Mesothelial cell of epicardium (in vitro differentiated cells): ENCODE measurements around the gene CCNQ. TPM values are rescaled to one million over a fixed set of nuclear protein-coding genes. Genes with fewer than 3 reads are reported as not detected.

Source experiments
- DNase-seq, 2 experiments: peaks; one replicate each; pipeline ENCODE4 v3.0.0; 2021; ENCODE audit warnings: low spot score in 2 of 2; ENCODE audit not compliant: unreplicated experiment in 2 of 2
- H3K27ac Mint-ChIP-seq: 2 replicates; pipeline ENCODE4 v1.8.0; 2021; ENCODE audit warnings: mixed read lengths
- H3K27me3 Mint-ChIP-seq: 2 replicates; pipeline ENCODE4 v1.8.0; 2021; ENCODE audit warnings: low read depth, mixed read lengths
- H3K36me3 Mint-ChIP-seq: 2 replicates; pipeline ENCODE4 v1.8.0; 2021; ENCODE audit warnings: mixed read lengths
- H3K4me1 Mint-ChIP-seq: 2 replicates; pipeline ENCODE4 v1.8.0; 2021; ENCODE audit warnings: mixed read lengths
- H3K4me3 Mint-ChIP-seq: 2 replicates; pipeline ENCODE4 v1.8.0; 2021; ENCODE audit warnings: mild to moderate bottlenecking, moderate library complexity, mixed read lengths
- H3K9me3 Mint-ChIP-seq: 2 replicates; pipeline ENCODE4 v1.8.0; 2021; ENCODE audit warnings: mixed read lengths
- total RNA-seq: library from RNA; stranded (reverse); gene quantifications from 3 replicates; pipeline ENCODE4 v1.2.1, GENCODE V29; 2021
- TF ChIP-seq, protein P1 (sequence below): fragments of 200-600 bp; sonication (generic); IDR thresholded peaks from one replicate; pipeline ENCODE4 v1.5.0; 2021; ENCODE audit warnings: antibody characterized with exemption; ENCODE audit not compliant: unreplicated experiment

Gene CCNQ
- total RNA-seq, 1 donor from 2014 or later = 17.3 TPM

DNA sequence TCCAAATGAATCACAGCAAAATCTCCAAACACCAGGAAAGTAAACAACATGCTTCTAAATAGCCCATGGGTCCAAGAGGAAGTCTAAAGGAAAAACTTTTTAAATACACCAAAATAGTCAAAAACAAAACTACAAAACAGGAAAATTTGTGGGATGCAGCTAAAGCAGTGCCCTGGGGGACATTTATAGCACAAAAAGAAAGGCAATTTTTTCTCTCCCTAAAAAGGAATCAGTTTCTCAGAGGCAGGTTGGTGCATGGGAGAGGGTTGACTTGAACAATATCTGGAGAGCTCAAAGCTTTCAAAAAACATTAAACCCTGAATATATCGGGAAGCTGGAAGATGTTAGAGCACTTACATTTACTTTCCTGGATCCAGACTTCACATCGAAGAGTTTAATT, 32.4 kb upstream of the CCNQ start:
- H3K9me3 Mint-ChIP-seq = peaks cover 16% of the 10 kb centered on the region
- H3K27ac Mint-ChIP-seq = no peak overlapping the region
- peaks cover 9% of the 10 kb centered on the region for H3K27me3 Mint-ChIP-seq
- no peaks in the 10 kb centered on the region for H3K36me3 Mint-ChIP-seq
- TF ChIP-seq, protein P1, sequence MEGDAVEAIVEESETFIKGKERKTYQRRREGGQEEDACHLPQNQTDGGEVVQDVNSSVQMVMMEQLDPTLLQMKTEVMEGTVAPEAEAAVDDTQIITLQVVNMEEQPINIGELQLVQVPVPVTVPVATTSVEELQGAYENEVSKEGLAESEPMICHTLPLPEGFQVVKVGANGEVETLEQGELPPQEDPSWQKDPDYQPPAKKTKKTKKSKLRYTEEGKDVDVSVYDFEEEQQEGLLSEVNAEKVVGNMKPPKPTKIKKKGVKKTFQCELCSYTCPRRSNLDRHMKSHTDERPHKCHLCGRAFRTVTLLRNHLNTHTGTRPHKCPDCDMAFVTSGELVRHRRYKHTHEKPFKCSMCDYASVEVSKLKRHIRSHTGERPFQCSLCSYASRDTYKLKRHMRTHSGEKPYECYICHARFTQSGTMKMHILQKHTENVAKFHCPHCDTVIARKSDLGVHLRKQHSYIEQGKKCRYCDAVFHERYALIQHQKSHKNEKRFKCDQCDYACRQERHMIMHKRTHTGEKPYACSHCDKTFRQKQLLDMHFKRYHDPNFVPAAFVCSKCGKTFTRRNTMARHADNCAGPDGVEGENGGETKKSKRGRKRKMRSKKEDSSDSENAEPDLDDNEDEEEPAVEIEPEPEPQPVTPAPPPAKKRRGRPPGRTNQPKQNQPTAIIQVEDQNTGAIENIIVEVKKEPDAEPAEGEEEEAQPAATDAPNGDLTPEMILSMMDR = no peak
- no peak for DNase-seq
- peaks cover 11% of the 10 kb centered on the region for H3K4me1 Mint-ChIP-seq
- H3K4me3 Mint-ChIP-seq = no peak overlapping the region

DNA sequence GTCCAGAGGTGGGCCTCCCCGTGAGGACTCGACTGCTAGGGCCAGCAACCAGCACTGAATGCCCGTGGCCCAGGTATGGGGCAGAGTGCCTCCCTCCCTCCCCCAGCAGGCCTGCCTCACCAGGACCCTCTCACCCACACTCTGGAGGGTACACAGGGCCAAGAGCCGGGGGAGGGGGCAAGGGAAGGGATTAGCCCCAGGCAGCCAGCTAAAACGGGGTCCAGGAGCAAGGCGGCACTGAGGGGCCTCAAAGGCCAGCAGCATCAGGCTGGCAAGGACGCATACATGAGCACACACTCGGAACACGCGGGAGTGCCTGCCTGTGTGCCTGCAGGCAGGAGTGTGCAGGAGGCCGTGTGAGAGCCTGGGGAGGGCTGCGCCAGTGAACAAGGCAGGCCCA, 29.7 kb upstream of the CCNQ start:
- Mint-ChIP-seq H3K27ac (no peak overlapping the region), H3K27me3 (peaks cover 4% of the 10 kb centered on the region), H3K4me1 (peaks cover 2% of the 10 kb centered on the region), H3K36me3 (no peaks in the 10 kb centered on the region), H3K9me3 (peaks cover 16% of the 10 kb centered on the region), H3K4me3 (no peak overlapping the region)
- no peak for DNase-seq
- TF ChIP-seq, protein P1 = no peak

- H3K4me1 Mint-ChIP-seq = peaks cover 2% of the 10 kb centered on the region
- H3K27me3 Mint-ChIP-seq = peaks cover 4% of the 10 kb centered on the region
- no peak overlapping the region for H3K27ac Mint-ChIP-seq
- peaks cover 16% of the 10 kb centered on the region for H3K9me3 Mint-ChIP-seq
- DNase-seq = no peak
- H3K4me3 Mint-ChIP-seq = no peak overlapping the region
- TF ChIP-seq, protein P1 = no peak
- no peaks in the 10 kb centered on the region for H3K36me3 Mint-ChIP-seq
Measured at GRCh38 chrX:153628129-153628528, 29.2 kb upstream of the CCNQ start.

- TF ChIP-seq, protein P1 = no peak
- Mint-ChIP-seq H3K4me3 (no peak overlapping the region), H3K36me3 (no peaks in the 10 kb centered on the region), H3K27ac (no peak overlapping the region), H3K4me1 (peaks cover 2% of the 10 kb centered on the region), H3K9me3 (peaks cover 16% of the 10 kb centered on the region), H3K27me3 (peaks cover 6% of the 10 kb centered on the region)
- no peak for DNase-seq
Measured at GRCh38 chrX:153627675-153628111, 28.8 kb upstream of the CCNQ start.

- peaks cover 16% of the 10 kb centered on the region for H3K9me3 Mint-ChIP-seq
- H3K27ac Mint-ChIP-seq = no peak overlapping the region
- TF ChIP-seq, protein P1 = no peak
- H3K27me3 Mint-ChIP-seq = peaks cover 12% of the 10 kb centered on the region
- H3K4me1 Mint-ChIP-seq = peaks cover 2% of the 10 kb centered on the region
- no peaks in the 10 kb centered on the region for H3K36me3 Mint-ChIP-seq
- H3K4me3 Mint-ChIP-seq = no peak overlapping the region
- DNase-seq = no peak
Measured at GRCh38 chrX:153626863-153627674, 28.1 kb upstream of the CCNQ start.
